Activated B cell treated with CpG ODN at 0.5 μM for 24 hours (primary cell): ENCODE results near the gene IL12RB1. TPM values are rescaled to one million over a fixed set of nuclear protein-coding genes. Genes with fewer than 3 reads are reported as not detected.

Source experiments
- ATAC-seq: fragments of 200-7000 bp; cut with Tn5 transposase; one replicate; pipeline ENCODE4 v1.10.0; 2021; ENCODE audit warnings: low read depth, mild to moderate bottlenecking, moderate library complexity
- CTCF ChIA-PET: fragments of 350-600 bp; sonication (Branson Sonifier 250); formaldehyde crosslinking; loops from one replicate; lab custom pipeline; 2021; ENCODE audit warnings: antibody characterized with exemption; lab: Charles Lee
- POLR2A ChIA-PET: fragments of 350-600 bp; sonication (Branson Sonifier 250); formaldehyde crosslinking; loops from one replicate; lab custom pipeline; 2021; ENCODE audit warnings: antibody characterized with exemption; lab: Charles Lee
- DNase-seq: peaks from one replicate; pipeline ENCODE4 v3.0.0; 2022
- H3K27ac Mint-ChIP-seq: one replicate; pipeline ENCODE4 v1.8.0; 2020; ENCODE audit warnings: mixed read lengths
- H3K27me3 Mint-ChIP-seq: one replicate; pipeline ENCODE4 v1.8.0; 2021; ENCODE audit warnings: mixed read lengths
- H3K36me3 Mint-ChIP-seq: one replicate; pipeline ENCODE4 v1.8.0; 2021; ENCODE audit warnings: low read depth, mixed read lengths
- H3K4me1 Mint-ChIP-seq: one replicate; pipeline ENCODE4 v1.8.0; 2021; ENCODE audit warnings: mixed read lengths
- H3K4me3 Mint-ChIP-seq: one replicate; pipeline ENCODE4 v1.8.0; 2020; ENCODE audit warnings: mild to moderate bottlenecking, mixed read lengths
- H3K9me3 Mint-ChIP-seq: one replicate; pipeline ENCODE4 v1.8.0; 2020; ENCODE audit warnings: mixed read lengths
- CTCF ChIP-seq: fragments of 200-600 bp; IDR thresholded peaks from one replicate; pipeline ENCODE4 v1.8.0; 2022; ENCODE audit warnings: antibody characterized with exemption, mild to moderate bottlenecking
- intact Hi-C: fragments of 100-400 bp; cut with micrococcal nuclease; formaldehyde crosslinking; loops from one replicate; pipeline ENCODE4 v1.15.1; 2024
- total RNA-seq: library from RNA; stranded (reverse); gene quantifications from 2 replicates; pipeline ENCODE4 v1.2.3, GENCODE V29; 2022

Gene IL12RB1
- total RNA-seq, 1 donor from 2014 or later: 20.9 TPM

DNA sequence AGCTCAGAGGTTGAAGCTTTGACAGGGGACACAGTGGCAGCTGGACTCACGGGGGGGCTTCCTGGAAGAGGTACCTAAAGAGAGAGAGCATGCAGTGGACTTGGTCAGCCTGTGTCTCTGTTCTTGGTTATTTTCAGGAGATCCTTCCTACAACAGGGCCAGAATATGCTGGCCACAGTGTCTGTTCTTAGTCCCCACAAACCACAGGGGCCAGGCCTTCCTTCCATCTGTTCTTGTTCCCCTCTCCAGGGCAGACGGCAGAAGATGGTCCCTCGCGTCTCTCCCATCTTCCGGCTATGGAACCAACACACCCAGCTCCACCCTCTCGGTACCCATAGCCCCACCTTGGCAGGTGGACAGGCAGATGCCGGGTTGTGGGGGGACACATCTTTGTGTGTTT, 35.7 kb upstream of the IL12RB1 start:
- H3K4me3 Mint-ChIP-seq: no peak overlapping the region
- no peaks in the 10 kb centered on the region for H3K9me3 Mint-ChIP-seq
- H3K36me3 Mint-ChIP-seq: peaks cover 50% of the 10 kb centered on the region
- ChIA-PET POLR2A (interaction anchor here (0.6 kb wide), 1 partner anchor 11 kb away, joined by 4 read pairs; no protein-coding TSS in a partner anchor), CTCF (no interaction called here)
- H3K4me1 Mint-ChIP-seq: peaks cover 29% of the 10 kb centered on the region
- no peak overlapping the region for H3K27ac Mint-ChIP-seq
- ATAC-seq (no peak), DNase-seq (no peak)
- intact Hi-C loops: no loop called here
- no peak for TF ChIP-seq CTCF
- H3K27me3 Mint-ChIP-seq: no peaks in the 10 kb centered on the region

GRCh38 chr19:18121166-18121565, 34.4 kb upstream of the IL12RB1 start:
- ChIA-PET CTCF (no interaction called here), POLR2A (no interaction called here)
- Mint-ChIP-seq H3K4me3 (no peak overlapping the region), H3K27me3 (no peaks in the 10 kb centered on the region), H3K27ac (no peak overlapping the region), H3K36me3 (peaks cover 45% of the 10 kb centered on the region), H3K4me1 (peaks cover 35% of the 10 kb centered on the region), H3K9me3 (no peaks in the 10 kb centered on the region)
- intact Hi-C loops: no loop called here
- no peak for ATAC-seq
- no peak for TF ChIP-seq CTCF
- DNase-seq: no peak

- peak overlapping the region; percentile 70 for H3K27ac Mint-ChIP-seq
- H3K4me1 Mint-ChIP-seq: peaks cover 35% of the 10 kb centered on the region
- no peak for ATAC-seq
- peak overlapping the region; percentile 75 for H3K4me3 Mint-ChIP-seq
- peaks cover 43% of the 10 kb centered on the region for H3K36me3 Mint-ChIP-seq
- intact Hi-C loops: no loop called here
- H3K27me3 Mint-ChIP-seq: no peaks in the 10 kb centered on the region
- TF ChIP-seq CTCF: no peak
- ChIA-PET CTCF (no interaction called here), POLR2A (interaction anchor here (0.5 to 1.8 kb wide), 4 partner anchors 11 to 112 kb away, joined by 3 to 10 read pairs (median 4); partner anchors contain the start of genes ARRDC2 and PIK3R2)
- H3K9me3 Mint-ChIP-seq: no peaks in the 10 kb centered on the region
- no peak for DNase-seq
Measured at GRCh38 chr19:18120127-18120526, 33.4 kb upstream of the IL12RB1 start.

GRCh38 chr19:18119717-18120105, 33.0 kb upstream of the IL12RB1 start:
- ATAC-seq (no peak), DNase-seq (no peak)
- intact Hi-C loops: no loop called here
- Mint-ChIP-seq H3K27me3 (no peaks in the 10 kb centered on the region), H3K36me3 (peaks cover 45% of the 10 kb centered on the region), H3K27ac (peak overlapping the region; percentile 70), H3K9me3 (no peaks in the 10 kb centered on the region), H3K4me3 (peak overlapping the region; percentile 75), H3K4me1 (peaks cover 35% of the 10 kb centered on the region)
- no peak for TF ChIP-seq CTCF
- CTCF ChIA-PET: no interaction called here
- POLR2A ChIA-PET: interaction anchor here (0.5 to 2.7 kb wide), 11 partner anchors 10 to 162 kb away, joined by 3 to 19 read pairs (median 4); partner anchors contain the start of genes ARRDC2, JUND, MAST3 and PIK3R2

- peak; percentile 11 for ATAC-seq
- CTCF ChIA-PET: no interaction called here
Measured at GRCh38 chr19:18119013-18119716, 32.4 kb upstream of the IL12RB1 start.

More at GRCh38 chr19:18119013-18119716, 32.4 kb upstream of the IL12RB1 start:
- POLR2A ChIA-PET: interaction anchor here (0.5 to 2.7 kb wide), 13 partner anchors 9 to 423 kb away, joined by 3 to 19 read pairs (median 4); partner anchors contain the start of genes ARRDC2, JUND, MAST3 and PIK3R2
- DNase-seq: no peak
- peak overlapping the region; percentile 75 for H3K4me3 Mint-ChIP-seq
- H3K4me1 Mint-ChIP-seq: peaks cover 35% of the 10 kb centered on the region
- intact Hi-C loops: no loop called here
- TF ChIP-seq CTCF: no peak
- H3K36me3 Mint-ChIP-seq: peaks cover 45% of the 10 kb centered on the region
- H3K27me3 Mint-ChIP-seq: no peaks in the 10 kb centered on the region
- H3K27ac Mint-ChIP-seq: peak overlapping the region; percentile 70
- no peaks in the 10 kb centered on the region for H3K9me3 Mint-ChIP-seq
